HCT116 (cell line): ENCODE results near the gene CBFA2T3. TPM values are rescaled to one million over a fixed set of nuclear protein-coding genes. Genes with fewer than 3 reads are reported as not detected.

Source experiments
- ATAC-seq: fragments of 200-7000 bp; cut with Tn5 transposase; 2 replicates; pipeline ENCODE4 v1.9.1; 2020; ENCODE audit warnings: mild to moderate bottlenecking, moderate library complexity
- BruUV-seq: library from RNA; stranded (reverse); fragments of 400-500 nt; replicated peaks from 2 replicates; lab custom pipeline; 2021; lab: Mats Ljungman, UMichigan
- CTCF ChIA-PET: fragments of 300-600 bp; sonication (Branson Sonifier 250); formaldehyde crosslinking; loops from one replicate; lab custom pipeline; 2021; ENCODE audit warnings: antibody characterized with exemption; lab: Charles Lee
- POLR2A ChIA-PET: fragments of 300-600, 350-600 bp; sonication (Branson Sonifier 250); formaldehyde crosslinking; loops from one replicate; lab custom pipeline; 2021; ENCODE audit warnings: antibody characterized with exemption; lab: Charles Lee
- RAD21 ChIA-PET, 2 experiments: fragments of 300-600 bp; sonication (Branson Sonifier 250); formaldehyde crosslinking; loops; one replicate each; lab custom pipeline; 2023; ENCODE audit warnings: low total read pairs in 2 of 2; ENCODE audit not compliant: uncharacterized antibody in 2 of 2, unreplicated experiment in 2 of 2, low non-redundant PET in 1 of 2; lab: Charles Lee
- DNase-seq: peaks from one replicate; pipeline ENCODE4 v3.0.0-alpha.2; 2010; ENCODE audit warnings: low read depth, low spot score
- H2AFZ ChIP-seq: fragments of 200-600 bp; shearing (Covaris generic), sonication (generic); 2 replicates; pipeline ENCODE4 v1.6.1; 2017; ENCODE audit warnings: low read depth, mixed run types, mixed read lengths, antibody characterized with exemption, low read length; ENCODE audit not compliant: poor library complexity, severe bottlenecking
- H3K27ac ChIP-seq: 2 replicates; pipeline ENCODE4 v1.5.1; 2012; ENCODE audit warnings: low read depth, low read length
- H3K27me3 ChIP-seq: fragments of 200-600 bp; sonication (generic); 2 replicates; pipeline ENCODE4 v1.6.1; 2016; ENCODE audit warnings: mixed run types, low read length, mixed read lengths; ENCODE audit not compliant: insufficient read depth
- H3K36me3 ChIP-seq, 2 experiments: fragments of 200-500 bp in 1 of 2; fragments of 200-600 bp in 1 of 2; sonication (Bioruptor generic) in 1 of 2; sonication (generic) in 1 of 2; 2 replicates each; pipeline versions ENCODE4 v1.5.1 to v1.6.1; 2014 to 2016; ENCODE audit warnings: low read length in 2 of 2, inconsistent platforms in 1 of 2, mixed read lengths in 1 of 2, mixed run types in 1 of 2; ENCODE audit not compliant: insufficient read depth in 2 of 2, control insufficient read depth in 1 of 2
- H3K4me1 ChIP-seq, 2 experiments: fragments of 200-600 bp in 1 of 2; sonication (generic) in 1 of 2; 2 replicates each; pipeline versions ENCODE4 v1.5.1 to v1.6.1; 2012 to 2017; ENCODE audit warnings: low read length in 2 of 2, inconsistent platforms in 1 of 2, mild to moderate bottlenecking in 1 of 2, mixed read lengths in 1 of 2, mixed run types in 1 of 2, moderate library complexity in 1 of 2; ENCODE audit not compliant: insufficient read depth in 2 of 2, control insufficient read depth in 1 of 2
- H3K4me2 ChIP-seq: fragments of 200-600 bp; sonication (generic); 2 replicates; pipeline ENCODE4 v1.6.1; 2017; ENCODE audit warnings: mixed run types, low read length, mixed read lengths
- H3K4me3 ChIP-seq, 2 experiments: fragments of 200-600 bp in 1 of 2; sonication (generic) in 1 of 2; replicated peaks in 1 of 2; 2 replicates each; pipeline ENCODE4 v1.5.1; 2011 to 2016; ENCODE audit warnings: low read length in 2 of 2, control low read depth in 1 of 2, low read depth in 1 of 2, mild to moderate bottlenecking in 1 of 2, mixed read lengths in 1 of 2, mixed run types in 1 of 2
- H3K79me2 ChIP-seq: fragments of 200-600 bp; sonication (generic); 2 replicates; pipeline ENCODE4 v1.6.1; 2017; ENCODE audit warnings: mild to moderate bottlenecking, mixed run types, low read length, moderate library complexity, mixed read lengths; ENCODE audit not compliant: insufficient read depth
- H3K9ac ChIP-seq: fragments of 200-600 bp; sonication (generic); 2 replicates; pipeline ENCODE4 v1.6.1; 2016; ENCODE audit warnings: low read length, mixed read lengths
- H3K9me2 ChIP-seq: fragments of 200-600 bp; sonication (generic), shearing (Covaris generic); 2 replicates; pipeline ENCODE4 v1.6.1; 2017; ENCODE audit warnings: mixed run types, mild to moderate bottlenecking, moderate library complexity; ENCODE audit not compliant: insufficient read depth
- H3K9me3 ChIP-seq, 2 experiments: fragments of 200-500 bp in 1 of 2; fragments of 200-600 bp in 1 of 2; sonication (Bioruptor generic) in 1 of 2; sonication (generic) in 1 of 2; 2 replicates each; pipeline ENCODE4 v1.6.1; 2014 to 2017; ENCODE audit warnings: low read length in 2 of 2, mixed read lengths in 2 of 2, inconsistent platforms in 1 of 2, low read depth in 1 of 2, mild to moderate bottlenecking in 1 of 2, mixed run types in 1 of 2, moderate library complexity in 1 of 2; ENCODE audit not compliant: control insufficient read depth in 1 of 2, insufficient read depth in 1 of 2
- H4K20me1 ChIP-seq: fragments of 200-600 bp; sonication (generic), shearing (Covaris generic); 2 replicates; pipeline ENCODE4 v1.6.1; 2017; ENCODE audit warnings: mixed run types, mild to moderate bottlenecking, moderate library complexity; ENCODE audit not compliant: insufficient read depth
- CBX3 ChIP-seq: IDR thresholded peaks from 2 replicates; pipeline ENCODE4 v1.6.1; 2012; ENCODE audit warnings: low read depth
- ELF1 ChIP-seq: IDR thresholded peaks from 2 replicates; pipeline ENCODE4 v1.6.1; 2012; ENCODE audit warnings: low read depth, borderline replicate concordance
- EZH2 ChIP-seq: fragments of 200-600 bp; sonication (generic); IDR thresholded peaks from 2 replicates; pipeline ENCODE4 v1.6.1; 2017; ENCODE audit warnings: antibody characterized with exemption, mixed run types
- EZH2phosphoT487 ChIP-seq: fragments of 200-600 bp; IDR thresholded peaks from 2 replicates; pipeline ENCODE4 v1.6.1; 2018; ENCODE audit warnings: antibody characterized with exemption, borderline replicate concordance
- JUND ChIP-seq: IDR thresholded peaks from 2 replicates; pipeline ENCODE4 v1.6.1; 2012
- POLR2AphosphoS5 ChIP-seq: IDR thresholded peaks from 2 replicates; pipeline ENCODE4 v1.6.1; 2011; ENCODE audit warnings: mild to moderate bottlenecking, low read depth, low read length, moderate library complexity
- SIN3A ChIP-seq: IDR thresholded peaks from 2 replicates; pipeline ENCODE4 v1.6.1; 2012; ENCODE audit warnings: low read depth
- SP1 ChIP-seq: IDR thresholded peaks from 2 replicates; pipeline ENCODE4 v1.6.1; 2012; ENCODE audit warnings: low read depth
- SRF ChIP-seq: IDR thresholded peaks from 2 replicates; pipeline ENCODE4 v1.6.1; 2012; ENCODE audit warnings: low read depth
- intact Hi-C: fragments of 100-400 bp; cut with micrococcal nuclease; formaldehyde crosslinking; loops from 2 replicates; pipeline ENCODE4 v1.10.0; 2022
- total RNA-seq: library from RNA; stranded (reverse); gene quantifications from one replicate; pipeline ENCODE4 v1.2.1, GENCODE V29; 2021; ENCODE audit not compliant: unreplicated experiment
- TF ChIP-seq, protein P1 (sequence below): IDR thresholded peaks from 2 replicates; pipeline ENCODE4 v1.6.1; 2012
- TF ChIP-seq, protein P2 (sequence below), 3 experiments: fragments of 200-600 bp in 1 of 3; sonication (generic) in 1 of 3; IDR thresholded peaks in 2 of 3; conservative IDR thresholded peaks in 1 of 3; 2 replicates each; pipeline ENCODE4 v1.5.1; 2012 to 2017; ENCODE audit warnings: low read depth in 2 of 3, low read length in 2 of 3, antibody characterized with exemption in 1 of 3, borderline replicate concordance in 1 of 3, control low read depth in 1 of 3, mild to moderate bottlenecking in 1 of 3, mixed read lengths in 1 of 3, mixed run types in 1 of 3, moderate library complexity in 1 of 3; ENCODE audit not compliant: insufficient read depth in 1 of 3

CBFA2T3 gene
- total RNA-seq, 1 experiment from 2014 or later: 19.1 TPM

DNA sequence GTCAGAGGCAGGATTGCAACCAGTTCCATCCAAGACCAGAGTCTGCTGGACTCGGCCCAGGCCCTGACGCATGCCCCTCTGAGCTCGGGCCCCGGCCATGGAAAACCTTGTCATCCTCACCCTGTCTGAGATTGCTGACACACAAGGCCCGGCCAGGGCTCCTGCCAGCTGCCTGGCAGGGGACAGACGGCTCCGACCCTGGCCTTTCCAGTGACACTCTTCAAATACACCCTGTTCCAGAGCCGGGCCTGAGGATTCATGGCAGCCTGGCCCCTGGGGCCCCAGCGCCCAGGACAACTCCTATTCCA, 107.4 kb downstream of the CBFA2T3 start:
- H4K20me1 ChIP-seq: no peaks in the 10 kb centered on the region
- no peaks in the 10 kb centered on the region for H3K9me2 ChIP-seq
- H3K79me2 ChIP-seq: no peaks in the 10 kb centered on the region
- DNase-seq (no peak), ATAC-seq (no peak)
- H3K4me1 ChIP-seq: no peaks in the 10 kb centered on the region
- ChIA-PET CTCF (no interaction called here), RAD21 (no interaction called here), POLR2A (no interaction called here)
- intact Hi-C loops: no loop called here
- no peak overlapping the region for H3K9ac ChIP-seq
- H3K9me3 ChIP-seq: no peaks in the 10 kb centered on the region
- no TSS peak for BruUV-seq
- no peaks in the 10 kb centered on the region for H3K36me3 ChIP-seq
- TF ChIP-seq SP1 (no peak), EZH2 (no peak), POLR2AphosphoS5 (no peak), SIN3A (no peak), CBX3 (no peak), ELF1 (no peak), EZH2phosphoT487 (no peak), JUND (no peak), SRF (no peak)
- TF ChIP-seq, protein P1, sequence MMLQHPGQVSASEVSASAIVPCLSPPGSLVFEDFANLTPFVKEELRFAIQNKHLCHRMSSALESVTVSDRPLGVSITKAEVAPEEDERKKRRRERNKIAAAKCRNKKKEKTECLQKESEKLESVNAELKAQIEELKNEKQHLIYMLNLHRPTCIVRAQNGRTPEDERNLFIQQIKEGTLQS: no peak
- TF ChIP-seq, protein P2, sequence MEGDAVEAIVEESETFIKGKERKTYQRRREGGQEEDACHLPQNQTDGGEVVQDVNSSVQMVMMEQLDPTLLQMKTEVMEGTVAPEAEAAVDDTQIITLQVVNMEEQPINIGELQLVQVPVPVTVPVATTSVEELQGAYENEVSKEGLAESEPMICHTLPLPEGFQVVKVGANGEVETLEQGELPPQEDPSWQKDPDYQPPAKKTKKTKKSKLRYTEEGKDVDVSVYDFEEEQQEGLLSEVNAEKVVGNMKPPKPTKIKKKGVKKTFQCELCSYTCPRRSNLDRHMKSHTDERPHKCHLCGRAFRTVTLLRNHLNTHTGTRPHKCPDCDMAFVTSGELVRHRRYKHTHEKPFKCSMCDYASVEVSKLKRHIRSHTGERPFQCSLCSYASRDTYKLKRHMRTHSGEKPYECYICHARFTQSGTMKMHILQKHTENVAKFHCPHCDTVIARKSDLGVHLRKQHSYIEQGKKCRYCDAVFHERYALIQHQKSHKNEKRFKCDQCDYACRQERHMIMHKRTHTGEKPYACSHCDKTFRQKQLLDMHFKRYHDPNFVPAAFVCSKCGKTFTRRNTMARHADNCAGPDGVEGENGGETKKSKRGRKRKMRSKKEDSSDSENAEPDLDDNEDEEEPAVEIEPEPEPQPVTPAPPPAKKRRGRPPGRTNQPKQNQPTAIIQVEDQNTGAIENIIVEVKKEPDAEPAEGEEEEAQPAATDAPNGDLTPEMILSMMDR (IDR thresholded peaks at IDR 0.05 in 2 of 3, conservative IDR thresholded peaks at IDR 0.05 in 1 of 3; ENCODE audit: borderline replicate concordance in 1 of 3, insufficient read depth in 1 of 3, low read depth in 2 of 3, low read length in 2 of 3): no peak
- H3K4me2 ChIP-seq: no peak overlapping the region
- H3K27me3 ChIP-seq: no peaks in the 10 kb centered on the region
- H2AFZ ChIP-seq: no peak overlapping the region
- no peak overlapping the region for H3K4me3 ChIP-seq
- no peak overlapping the region for H3K27ac ChIP-seq
